SK-N-SH treated with all-trans-retinoic acid at 6 μM for 48 hours (cell line): ENCODE measurements around the gene PIKFYVE.

Experiments
- ATAC-seq: fragments of 200-7000 bp; cut with Tn5 transposase; 3 replicates; pipeline ENCODE4 v1.9.1; 2020; ENCODE audit warnings: mild to moderate bottlenecking, moderate library complexity
- ARNTL ChIP-seq: fragments of 450-650 bp; formaldehyde crosslinking; IDR thresholded peaks from 2 replicates; pipeline ENCODE4 v1.5.0; 2020; ENCODE audit warnings: low read depth, mild to moderate bottlenecking, moderate library complexity, borderline replicate concordance
- BACH2 ChIP-seq: fragments of 250-450 bp; sonication (Bioruptor Pico); IDR thresholded peaks from 2 replicates; pipeline ENCODE4 v1.9.0; 2021; ENCODE audit warnings: mild to moderate bottlenecking, borderline replicate concordance
- CREB5 ChIP-seq: fragments of 250-450 bp; sonication (Bioruptor Pico); IDR thresholded peaks from 2 replicates; pipeline ENCODE4 v1.5.1; 2020; ENCODE audit warnings: low read depth, mild to moderate bottlenecking, moderate library complexity
- CSDC2 ChIP-seq: fragments of 250-450 bp; sonication (Bioruptor Pico); IDR thresholded peaks from 2 replicates; pipeline ENCODE4 v1.5.0; 2020; ENCODE audit warnings: mild to moderate bottlenecking, moderate library complexity
- ESRRG ChIP-seq: fragments of 250-450 bp; sonication (Bioruptor Pico); IDR thresholded peaks from 2 replicates; pipeline ENCODE4 v1.6.1; 2021; ENCODE audit warnings: mild to moderate bottlenecking
- GLIS3 ChIP-seq: fragments of 250-450 bp; sonication (Bioruptor Pico); IDR thresholded peaks from 2 replicates; pipeline ENCODE4 v1.5.0; 2020; ENCODE audit warnings: mild to moderate bottlenecking, moderate library complexity
- ISL1 ChIP-seq: fragments of 250-450 bp; sonication (Bioruptor Pico); IDR thresholded peaks from 2 replicates; pipeline ENCODE4 v2.1.2; 2022; ENCODE audit warnings: mild to moderate bottlenecking, moderate library complexity
- OSR1 ChIP-seq: fragments of 250-450 bp; sonication (Bioruptor Pico); IDR thresholded peaks from 2 replicates; pipeline ENCODE4 v1.8.0; 2022; ENCODE audit warnings: moderate library complexity, mild to moderate bottlenecking, inconsistent platforms
- PATZ1 ChIP-seq: fragments of 250-450 bp; sonication (Bioruptor Pico); IDR thresholded peaks from 2 replicates; pipeline ENCODE4 v1.8.0; 2020; ENCODE audit warnings: mild to moderate bottlenecking, moderate library complexity, borderline replicate concordance
- POU6F1 ChIP-seq: fragments of 250-450 bp; sonication (Bioruptor Pico); IDR thresholded peaks from 2 replicates; pipeline ENCODE4 v1.8.0; 2021; ENCODE audit warnings: low read depth, mild to moderate bottlenecking, moderate library complexity, borderline replicate concordance
- PPARA ChIP-seq: fragments of 250-450 bp; sonication (Bioruptor Pico); IDR thresholded peaks from 2 replicates; pipeline ENCODE4 v1.5.0; 2020; ENCODE audit warnings: mild to moderate bottlenecking, borderline replicate concordance
- RARB ChIP-seq: fragments of 250-450 bp; sonication (Bioruptor Pico); IDR thresholded peaks from 2 replicates; pipeline ENCODE4 v1.8.0; 2021; ENCODE audit warnings: mild to moderate bottlenecking, moderate library complexity
- SNAI2 ChIP-seq: fragments of 250-450 bp; sonication (Bioruptor Pico); IDR thresholded peaks from 2 replicates; pipeline ENCODE4 v1.5.0; 2020; ENCODE audit warnings: mild to moderate bottlenecking, moderate library complexity
- TCF4 ChIP-seq: fragments of 250-450 bp; sonication (Bioruptor Pico); IDR thresholded peaks from 2 replicates; pipeline ENCODE4 v1.8.0; 2021; ENCODE audit warnings: mild to moderate bottlenecking, moderate library complexity, borderline replicate concordance
- TOX ChIP-seq: fragments of 250-450 bp; sonication (Bioruptor Pico); IDR thresholded peaks from 2 replicates; pipeline ENCODE4 v1.8.0; 2021; ENCODE audit warnings: mild to moderate bottlenecking, moderate library complexity, borderline replicate concordance
- TSHZ2 ChIP-seq: fragments of 250-450 bp; sonication (Bioruptor Pico); IDR thresholded peaks from 2 replicates; pipeline ENCODE4 v1.5.0; 2020; ENCODE audit warnings: mild to moderate bottlenecking, moderate library complexity
- ZC3H10 ChIP-seq: fragments of 250-450 bp; sonication (Bioruptor Pico); IDR thresholded peaks from 2 replicates; pipeline ENCODE4 v1.5.1; 2021; ENCODE audit warnings: mild to moderate bottlenecking, moderate library complexity
- ZFP3 ChIP-seq: fragments of 250-450 bp; sonication (Bioruptor Pico); IDR thresholded peaks from 2 replicates; pipeline ENCODE4 v1.5.0; 2020; ENCODE audit warnings: mild to moderate bottlenecking, moderate library complexity
- ZFP30 ChIP-seq: fragments of 450-650 bp; formaldehyde crosslinking; IDR thresholded peaks from 2 replicates; pipeline ENCODE4 v1.5.0; 2022; ENCODE audit warnings: mild to moderate bottlenecking, moderate library complexity
- ZNF565 ChIP-seq: fragments of 450-650 bp; formaldehyde crosslinking; conservative IDR thresholded peaks from 2 replicates; pipeline ENCODE4 v1.5.0; 2020; ENCODE audit warnings: low read depth, mild to moderate bottlenecking, moderate library complexity
- ZNF70 ChIP-seq: fragments of 450-650 bp; formaldehyde crosslinking; IDR thresholded peaks from 2 replicates; pipeline ENCODE4 v1.5.0; 2020; ENCODE audit warnings: mild to moderate bottlenecking, moderate library complexity
- ZNF8 ChIP-seq: fragments of 450-650 bp; formaldehyde crosslinking; IDR thresholded peaks from 2 replicates; pipeline ENCODE4 v1.5.0; 2020; ENCODE audit warnings: mild to moderate bottlenecking, moderate library complexity

The PIKFYVE gene

GRCh38 chr2:208311321-208311720 is 45.3 kb downstream of the PIKFYVE start:
- TF ChIP-seq ZNF565 = no peak
- ATAC-seq = no peak

GRCh38 chr2:208311954-208312353 is 45.9 kb downstream of the PIKFYVE start:
- TF ChIP-seq ZFP3 (CRISPR knock-in tag) = no peak
- TF ChIP-seq CREB5 (CRISPR knock-in tag) = no peak
- no peak for ATAC-seq

GRCh38 chr2:208315081-208315788 is 49.2 kb downstream of the PIKFYVE start:
- ATAC-seq = peak; percentile 44; the same call in 2 of the 3 replicates
- TF ChIP-seq ZC3H10 (CRISPR knock-in tag) (no peak), GLIS3 (CRISPR knock-in tag) (no peak)

GRCh38 chr2:208318127-208318526 is 52.1 kb downstream of the PIKFYVE start:
- TF ChIP-seq ZFP30 (CRISPR knock-in tag) (no peak), PATZ1 (no peak), TOX (no peak), ZNF8 (CRISPR knock-in tag) (no peak), TCF4 (CRISPR knock-in tag) (no peak), GLIS3 (CRISPR knock-in tag) (no peak), ZNF70 (CRISPR knock-in tag) (no peak), ZC3H10 (CRISPR knock-in tag) (no peak), ZNF565 (no peak), OSR1 (CRISPR knock-in tag) (no peak), ZFP3 (CRISPR knock-in tag) (no peak), ARNTL (no peak), ESRRG (CRISPR knock-in tag) (no peak), POU6F1 (CRISPR knock-in tag) (no peak), SNAI2 (CRISPR knock-in tag) (no peak), TSHZ2 (CRISPR knock-in tag) (no peak)
- TF ChIP-seq, all 23 proteins: peak for 0
- peak; percentile 30; the same call in 1 of the 3 replicates for ATAC-seq

GRCh38 chr2:208319391-208319790 is 53.3 kb downstream of the PIKFYVE start:
- ATAC-seq = no peak
- no peak for TF ChIP-seq ESRRG (CRISPR knock-in tag)
- TF ChIP-seq ZFP30 (CRISPR knock-in tag) = no peak
- TF ChIP-seq TCF4 (CRISPR knock-in tag) = no peak
- TF ChIP-seq ISL1 = no peak
- no peak for TF ChIP-seq TSHZ2 (CRISPR knock-in tag)
- TF ChIP-seq CSDC2 = no peak
- TF ChIP-seq GLIS3 (CRISPR knock-in tag) = no peak
- TF ChIP-seq ARNTL = no peak
- TF ChIP-seq PATZ1 = no peak
- TF ChIP-seq ZNF8 (CRISPR knock-in tag) = no peak
- TF ChIP-seq PPARA (CRISPR knock-in tag) = no peak
- no peak for TF ChIP-seq RARB (CRISPR knock-in tag)
- TF ChIP-seq BACH2 (CRISPR knock-in tag) = no peak
- no peak for TF ChIP-seq ZNF565
- TF ChIP-seq SNAI2 (CRISPR knock-in tag) = no peak
